ENCODE results near the gene NAA50.

NAA50 gene

DNA sequence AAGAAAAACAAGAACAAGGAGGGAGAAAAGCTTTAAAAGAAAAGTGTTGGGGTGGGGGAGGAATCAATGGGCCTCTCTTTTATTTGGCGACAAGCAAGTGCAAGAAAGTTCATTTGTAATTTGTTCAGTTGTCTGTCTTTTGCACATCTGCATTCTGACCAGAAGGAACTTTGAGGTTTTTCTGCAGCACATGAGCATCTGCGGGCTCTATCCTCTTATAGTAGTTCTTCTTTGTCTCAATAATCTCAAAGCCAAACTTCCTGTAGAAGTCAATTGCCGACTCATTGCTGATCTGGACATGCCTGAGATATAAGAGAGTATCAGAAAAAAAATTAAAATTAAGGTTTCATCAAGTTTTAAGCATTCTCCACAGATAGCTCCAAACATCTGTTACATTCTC is 24.4 kb downstream of the NAA50 start:
- TF ChIP-seq POLR2A (IDR thresholded peaks at IDR 0.05; ENCODE audit: low read length), result no peak
- no peak for TF ChIP-seq GATA1 (IDR thresholded peaks at IDR 0.05; ENCODE audit: low read depth, low read length)
- no peak for DNase-seq

DNA sequence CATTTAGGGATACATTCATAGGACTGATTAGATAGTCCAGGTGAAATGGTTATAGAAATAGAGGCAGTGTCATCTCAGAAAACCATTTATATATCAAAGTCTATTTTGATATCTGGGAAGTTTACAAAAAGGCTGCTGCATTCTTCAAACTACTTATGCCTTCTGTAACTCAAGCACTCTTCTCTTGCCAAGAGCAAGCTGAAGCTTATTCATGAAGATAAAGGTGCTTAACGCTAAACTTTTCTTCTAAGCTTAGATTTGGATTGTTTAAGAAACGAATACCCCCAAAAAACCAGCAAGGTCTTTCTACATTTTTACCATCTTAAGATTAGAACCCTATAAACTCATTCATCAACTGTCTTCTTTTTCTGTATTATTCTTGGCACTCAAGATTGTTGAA is 26.3 kb downstream of the NAA50 start:
- no peak for DNase-seq
- no peak for TF ChIP-seq GATA1 (IDR thresholded peaks at IDR 0.05; ENCODE audit: low read depth, low read length)
- no peak for TF ChIP-seq POLR2A (IDR thresholded peaks at IDR 0.05; ENCODE audit: low read length)

DNA sequence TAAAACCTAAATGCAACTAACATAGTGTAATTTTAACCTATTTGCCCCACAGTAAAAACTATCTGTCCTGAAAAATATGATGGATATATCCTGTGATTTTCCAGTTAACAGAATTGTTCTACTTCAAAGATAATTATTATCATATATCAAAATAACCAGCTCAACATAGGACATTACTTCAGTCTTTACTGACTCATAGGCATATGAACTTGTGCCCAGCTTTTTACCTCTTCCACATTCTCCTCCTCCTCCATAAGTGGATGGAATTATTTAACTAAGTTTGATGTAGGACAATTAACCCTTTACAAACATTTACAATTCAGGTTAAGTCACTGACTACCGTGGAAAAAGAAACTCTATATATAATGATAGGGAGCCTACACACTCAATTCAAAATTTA is 26.8 kb downstream of the NAA50 start:
- DNase-seq, result no peak
- TF ChIP-seq GATA1 (IDR thresholded peaks at IDR 0.05; ENCODE audit: low read depth, low read length) (no peak), POLR2A (IDR thresholded peaks at IDR 0.05; ENCODE audit: low read length) (no peak)

DNA sequence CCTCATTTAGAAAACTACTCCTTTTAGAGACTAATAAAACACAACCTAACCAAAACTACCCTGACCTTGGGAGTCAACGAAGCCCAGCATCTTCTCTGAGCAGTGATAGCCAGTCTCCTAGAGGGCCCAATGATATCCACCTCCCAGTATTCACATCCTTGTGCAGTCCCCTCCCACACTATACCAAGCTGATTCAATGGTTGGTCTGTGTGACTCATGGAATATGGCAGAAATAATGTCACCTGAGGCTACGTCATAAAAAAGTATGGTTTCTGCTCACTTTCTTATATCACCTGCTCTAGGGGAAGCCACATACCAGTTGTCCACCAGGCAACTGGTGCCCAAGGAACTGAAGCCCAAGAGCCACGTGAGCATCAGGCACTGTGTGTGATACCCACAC is 28.2 kb downstream of the NAA50 start:
- DNase-seq, result no peak
- TF ChIP-seq POLR2A (IDR thresholded peaks at IDR 0.05; ENCODE audit: low read length) (no peak), GATA1 (IDR thresholded peaks at IDR 0.05; ENCODE audit: low read depth, low read length) (no peak)

DNA sequence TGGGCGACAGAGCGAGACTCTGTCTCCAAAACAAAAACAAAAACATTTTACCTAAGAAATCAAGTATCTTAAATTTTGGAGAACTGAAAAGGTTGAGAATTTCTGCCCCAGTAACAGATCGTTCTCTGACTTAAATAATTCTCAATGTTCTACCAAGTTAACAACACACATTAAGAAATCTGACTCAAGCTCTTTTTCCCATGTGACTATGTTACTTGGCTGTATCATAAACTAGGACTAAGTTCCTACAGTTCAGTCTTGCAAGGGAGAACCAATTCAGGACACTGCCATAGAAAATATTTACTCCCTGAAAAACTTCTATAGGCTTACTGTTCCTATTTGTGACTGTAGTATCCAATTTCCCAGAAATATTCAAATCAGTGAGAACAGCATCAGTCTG is 28.7 kb downstream of the NAA50 start:
- DNase-seq, result no peak
- TF ChIP-seq GATA1 (IDR thresholded peaks at IDR 0.05; ENCODE audit: low read depth, low read length) (no peak), POLR2A (IDR thresholded peaks at IDR 0.05; ENCODE audit: low read length) (no peak)

DNA sequence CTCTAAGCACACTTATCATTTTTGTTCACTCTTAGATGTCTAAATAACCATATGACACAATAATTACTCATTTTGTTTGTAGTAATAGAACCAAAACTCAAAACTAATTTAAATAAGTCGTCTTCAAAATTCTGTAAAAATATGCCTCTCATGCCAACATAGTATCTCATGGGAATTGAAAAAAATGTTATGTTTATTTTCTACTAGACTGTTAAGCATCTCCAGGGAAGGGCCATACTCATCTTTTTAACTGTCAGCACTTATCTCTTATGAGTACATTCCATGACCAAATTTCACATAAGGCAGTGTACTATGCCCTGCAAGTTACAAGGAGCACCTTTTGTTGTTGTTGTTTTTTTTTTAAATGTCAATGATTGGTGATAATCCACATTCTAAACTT is 31.3 kb downstream of the NAA50 start:
- no peak for DNase-seq
- TF ChIP-seq GATA1 (IDR thresholded peaks at IDR 0.05; ENCODE audit: low read depth, low read length) (no peak), POLR2A (IDR thresholded peaks at IDR 0.05; ENCODE audit: low read length) (no peak)

DNA sequence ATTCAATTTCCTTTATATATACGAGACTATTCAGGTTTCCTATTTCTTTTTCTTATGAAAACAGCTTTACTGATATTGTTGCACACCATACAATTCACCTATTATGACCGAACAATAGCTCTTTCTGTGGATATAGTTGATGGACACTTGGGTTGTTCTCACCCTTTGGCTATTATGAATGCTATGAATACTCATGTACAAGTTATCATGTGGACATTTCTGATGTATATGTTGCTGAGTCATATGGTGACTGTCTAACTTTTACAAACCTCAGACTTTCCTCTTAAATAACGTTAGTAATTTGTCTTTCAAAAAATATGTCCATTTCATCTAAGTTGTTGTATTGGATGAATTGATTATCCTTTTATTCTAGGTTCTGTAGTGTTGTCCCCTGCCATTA is 33.9 kb downstream of the NAA50 start:
- peak in 1 of 2 experiments; percentile 17 for DNase-seq
- TF ChIP-seq GATA1 (IDR thresholded peaks at IDR 0.05; ENCODE audit: low read depth, low read length) (no peak), POLR2A (IDR thresholded peaks at IDR 0.05; ENCODE audit: low read length) (no peak)

DNA sequence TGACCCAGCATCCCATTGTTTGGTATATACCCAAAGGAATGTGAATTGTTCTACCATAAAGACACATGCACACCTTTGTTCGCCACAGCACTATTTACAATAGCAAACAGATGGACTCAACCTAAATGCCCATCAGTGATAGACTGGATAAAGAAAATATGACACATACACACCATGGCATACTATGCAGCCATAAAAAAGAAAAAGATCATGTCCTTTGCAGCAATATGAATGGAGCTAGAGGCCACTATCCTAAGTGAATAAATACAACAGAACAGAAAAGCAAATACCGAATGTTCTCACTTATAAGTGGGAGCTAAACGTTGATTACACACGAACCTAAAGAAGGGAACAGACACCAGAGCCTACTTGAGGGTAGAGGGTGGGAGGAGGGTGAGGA is 38.2 kb downstream of the NAA50 start:
- DNase-seq, result no peak

DNA sequence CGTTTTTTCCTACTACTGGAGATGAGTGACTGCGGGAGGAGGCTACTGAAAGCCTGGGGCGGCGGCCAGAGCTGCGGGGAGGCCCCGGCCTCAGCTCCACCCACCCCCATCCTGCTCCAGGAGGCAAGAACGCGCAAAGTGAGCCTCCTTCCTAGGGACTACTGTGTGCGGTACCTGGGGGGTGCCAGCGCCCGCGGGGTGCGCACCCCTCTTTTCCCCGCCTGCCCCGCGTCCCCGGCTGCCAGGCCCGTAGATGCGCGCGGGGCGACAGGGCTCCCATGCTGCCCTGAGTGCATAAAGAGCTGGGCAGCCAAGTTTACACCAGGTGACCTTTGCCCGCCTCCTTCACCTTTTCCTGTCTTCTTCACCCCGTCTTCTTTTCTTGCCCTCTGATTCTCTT is 47.1 kb downstream of the NAA50 start:
- TF ChIP-seq POLR2A (IDR thresholded peaks at IDR 0.05; ENCODE audit: low read length), result no peak
- no peak for TF ChIP-seq GATA1 (IDR thresholded peaks at IDR 0.05; ENCODE audit: low read depth, low read length)
- peak; percentile 38 to 55 for DNase-seq

More for the DNA sequence above, 38.2 kb downstream of the NAA50 start:
- TF ChIP-seq POLR2A (IDR thresholded peaks at IDR 0.05; ENCODE audit: low read length) (no peak), GATA1 (IDR thresholded peaks at IDR 0.05; ENCODE audit: low read depth, low read length) (no peak)

DNA sequence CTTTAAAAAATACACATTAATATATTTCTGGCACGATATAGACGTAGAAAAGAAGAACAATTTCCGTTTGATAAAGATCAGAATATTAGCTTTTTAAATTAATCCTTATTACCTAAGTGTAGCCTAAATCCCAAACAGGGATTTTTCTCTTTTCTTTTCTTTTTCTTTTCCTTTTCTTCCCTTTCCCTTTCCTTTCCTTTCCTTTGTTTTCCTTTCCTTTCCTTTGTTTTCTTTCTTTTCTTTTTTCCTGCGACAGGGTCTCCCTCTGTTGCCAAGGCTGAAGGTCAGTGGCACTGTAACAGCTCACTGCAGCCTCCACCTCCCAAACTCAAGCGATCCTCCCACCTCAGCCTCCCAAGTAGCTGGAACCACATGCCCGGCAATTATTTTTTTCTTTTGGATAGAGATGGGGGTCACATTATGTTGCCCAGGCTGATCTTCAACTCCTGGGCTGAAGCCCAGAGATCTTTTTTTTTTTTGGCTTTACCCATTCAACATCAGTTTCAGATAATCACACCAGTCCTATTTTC is 47.8 kb downstream of the NAA50 start:
- TF ChIP-seq POLR2A (IDR thresholded peaks at IDR 0.05; ENCODE audit: low read length) (no peak), GATA1 (IDR thresholded peaks at IDR 0.05; ENCODE audit: low read depth, low read length) (no peak)
- DNase-seq, result no peak

DNA sequence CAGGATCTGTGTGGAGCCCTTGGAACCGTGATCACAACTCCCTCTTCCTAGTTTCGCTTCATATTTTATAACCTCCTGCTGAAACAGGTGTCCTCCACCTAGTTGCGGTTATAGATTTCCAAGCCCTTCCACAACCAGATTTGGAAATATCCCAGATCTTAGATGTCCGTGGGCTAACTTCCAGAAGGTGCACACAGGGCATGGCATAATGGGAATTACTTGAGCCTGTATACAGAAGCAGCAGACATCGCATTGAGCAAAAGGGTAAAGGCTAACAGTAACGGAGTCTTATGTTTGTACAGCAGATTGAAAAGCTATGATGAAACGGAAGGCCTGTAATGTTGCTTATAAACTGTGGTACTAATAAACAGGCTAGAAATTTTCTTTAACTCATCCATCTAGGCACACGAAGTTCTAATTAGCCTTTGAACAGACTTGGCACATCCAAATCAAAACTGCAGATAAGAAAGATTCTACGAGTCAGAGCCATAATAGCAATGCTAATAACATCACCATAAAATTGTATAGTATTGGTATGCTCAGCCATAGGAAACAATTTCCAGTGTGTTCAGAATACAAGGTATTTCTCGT is 48.5 kb downstream of the NAA50 start:
- peak; percentile 28 to 50 for DNase-seq

DNA sequence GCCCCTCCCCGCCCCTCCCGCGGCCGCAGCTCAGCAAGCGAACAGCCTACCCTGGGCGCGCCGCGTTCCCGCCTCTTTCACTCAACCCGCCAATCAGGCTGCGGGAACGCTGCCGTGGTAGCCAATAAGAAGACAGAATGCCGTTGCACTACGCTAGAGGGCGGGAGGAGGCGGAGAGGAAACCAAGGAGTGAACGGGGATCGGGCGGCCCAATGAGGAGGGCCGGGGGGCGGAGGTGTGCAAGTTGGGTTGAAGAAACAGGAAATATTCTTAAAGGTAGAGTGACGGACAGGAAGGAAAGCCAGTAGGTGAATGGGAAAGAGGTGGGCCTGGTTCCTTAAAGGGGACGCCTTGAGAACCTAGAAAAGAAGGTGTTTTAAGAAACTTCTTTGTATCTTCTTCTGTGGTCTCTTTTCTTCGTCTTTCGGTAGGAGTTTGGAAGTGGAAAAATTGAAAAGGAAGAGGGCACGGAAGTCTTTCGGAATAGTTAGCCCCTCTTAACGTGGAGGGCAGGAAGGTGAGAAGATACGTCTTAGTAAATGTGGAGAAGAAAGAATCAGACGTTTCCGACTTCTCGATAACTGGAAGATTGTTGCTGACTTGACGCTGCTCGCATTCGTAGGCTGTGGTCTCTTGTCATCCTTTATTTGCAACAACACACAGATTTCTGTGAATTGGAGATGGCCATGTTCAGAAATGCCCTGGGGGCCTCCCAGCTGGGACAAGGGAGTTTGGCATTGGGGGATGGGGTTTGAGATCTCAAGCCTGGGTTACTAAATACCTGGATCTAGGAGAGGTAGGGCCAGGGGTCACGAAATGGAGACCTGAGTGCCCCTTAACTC is 49.2 kb downstream of the NAA50 start:
- DNase-seq, result peak; percentile 99
- no peak for TF ChIP-seq GATA1 (IDR thresholded peaks at IDR 0.05; ENCODE audit: low read depth, low read length)
- TF ChIP-seq POLR2A (IDR thresholded peaks at IDR 0.05; ENCODE audit: low read length), result no peak

More for the DNA sequence above, 48.5 kb downstream of the NAA50 start:
- TF ChIP-seq GATA1 (IDR thresholded peaks at IDR 0.05; ENCODE audit: low read depth, low read length) (no peak), POLR2A (IDR thresholded peaks at IDR 0.05; ENCODE audit: low read length) (no peak)

DNA sequence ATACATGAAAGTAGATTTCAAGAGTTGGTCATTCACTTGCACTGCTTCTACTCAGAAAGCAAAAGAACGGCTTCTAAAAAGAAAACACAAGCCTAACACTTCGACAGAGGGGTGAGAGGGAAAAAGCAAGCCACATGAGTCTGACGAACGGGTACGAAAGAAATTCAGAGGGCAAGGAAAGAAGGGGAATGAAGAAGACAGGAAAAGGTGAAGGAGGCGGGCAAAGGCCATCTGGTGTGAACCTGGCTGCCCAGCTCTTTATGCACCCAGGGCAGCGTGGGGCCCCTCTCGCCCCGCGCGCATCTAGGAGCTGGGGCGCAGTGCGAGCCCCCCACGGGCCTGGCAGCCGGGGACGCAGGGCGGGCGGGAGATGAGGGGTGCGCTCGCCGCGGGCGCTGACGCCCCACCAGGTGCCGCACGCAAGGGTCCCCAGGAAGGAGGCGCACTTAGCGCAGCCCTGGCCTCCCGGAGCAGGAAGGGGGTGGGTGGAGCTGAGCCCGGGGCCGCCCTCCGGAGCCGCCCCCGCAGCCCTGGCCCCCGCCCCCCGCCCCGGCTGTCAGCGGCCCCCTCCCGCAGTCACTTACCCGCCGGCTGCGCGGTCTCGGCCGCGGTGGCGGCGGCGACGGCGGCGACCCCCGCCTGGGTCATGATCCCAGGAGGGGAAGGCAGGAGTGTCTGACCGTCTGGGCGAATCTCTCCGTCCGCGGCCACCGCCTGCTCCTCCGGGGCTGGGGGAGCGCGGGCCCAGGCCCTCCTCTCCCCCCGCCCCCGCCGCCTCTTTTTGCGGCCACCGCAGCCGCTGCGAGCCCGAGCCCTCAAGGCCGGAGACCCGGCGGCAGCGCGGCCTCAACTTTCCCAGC is 50.0 kb downstream of the NAA50 start, which contains the start of gene USF3:
USF3 (minus strand) TSS at position 857 of the 860 bp plus-strand sequence. CDS start 21,764 bp downstream, outside the sequence.
- TF ChIP-seq GATA1 (IDR thresholded peaks at IDR 0.05; ENCODE audit: low read depth, low read length) (no peak), POLR2A (IDR thresholded peaks at IDR 0.05; ENCODE audit: low read length) (no peak)
- DNase-seq, result peak; percentile 83 to 88

DNA sequence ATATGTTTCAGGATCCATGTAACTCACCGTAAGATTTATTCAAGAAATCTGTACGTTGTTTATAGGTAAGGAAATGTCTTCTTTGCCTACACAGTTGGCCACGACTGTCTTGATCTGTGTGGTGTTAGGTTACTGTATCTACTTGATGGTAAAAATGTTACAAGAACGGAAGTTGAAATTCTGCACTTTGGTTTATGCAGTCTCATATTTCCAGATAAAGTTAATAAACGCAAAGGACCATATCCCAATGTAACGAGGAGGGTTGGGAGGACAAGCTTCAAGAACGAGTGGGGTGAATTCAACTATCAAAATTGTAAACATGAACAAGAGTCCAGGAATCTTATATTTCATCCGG is 50.6 kb downstream of the NAA50 start:
- peak; percentile 26 to 43 for DNase-seq
- TF ChIP-seq GATA1 (IDR thresholded peaks at IDR 0.05; ENCODE audit: low read depth, low read length) (no peak), POLR2A (IDR thresholded peaks at IDR 0.05; ENCODE audit: low read length) (no peak)

Data from erythroblast (primary cell).